ENCODE data around the gene RNF44.

DNA sequence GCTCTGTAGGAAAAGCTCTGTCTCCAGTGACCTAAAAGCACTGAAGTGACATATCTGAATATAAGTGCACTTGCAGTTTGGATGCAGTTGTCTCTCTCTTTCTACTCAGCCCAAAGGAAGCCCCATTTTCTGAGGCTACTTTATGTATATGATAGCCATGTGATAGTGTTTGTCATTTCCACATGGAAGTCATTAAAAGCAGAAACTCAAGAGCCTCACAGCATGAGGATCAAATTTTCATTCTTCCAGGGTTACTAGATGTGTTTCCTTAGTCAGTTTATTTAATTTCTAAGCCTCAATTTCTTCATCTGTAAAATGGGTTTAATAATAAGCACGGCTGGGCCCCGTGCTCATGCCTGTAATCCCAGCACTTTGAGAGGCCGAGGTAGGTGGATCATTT lies 36.7 kb downstream of the RNF44 start:
- TF ChIP-seq, protein P1, sequence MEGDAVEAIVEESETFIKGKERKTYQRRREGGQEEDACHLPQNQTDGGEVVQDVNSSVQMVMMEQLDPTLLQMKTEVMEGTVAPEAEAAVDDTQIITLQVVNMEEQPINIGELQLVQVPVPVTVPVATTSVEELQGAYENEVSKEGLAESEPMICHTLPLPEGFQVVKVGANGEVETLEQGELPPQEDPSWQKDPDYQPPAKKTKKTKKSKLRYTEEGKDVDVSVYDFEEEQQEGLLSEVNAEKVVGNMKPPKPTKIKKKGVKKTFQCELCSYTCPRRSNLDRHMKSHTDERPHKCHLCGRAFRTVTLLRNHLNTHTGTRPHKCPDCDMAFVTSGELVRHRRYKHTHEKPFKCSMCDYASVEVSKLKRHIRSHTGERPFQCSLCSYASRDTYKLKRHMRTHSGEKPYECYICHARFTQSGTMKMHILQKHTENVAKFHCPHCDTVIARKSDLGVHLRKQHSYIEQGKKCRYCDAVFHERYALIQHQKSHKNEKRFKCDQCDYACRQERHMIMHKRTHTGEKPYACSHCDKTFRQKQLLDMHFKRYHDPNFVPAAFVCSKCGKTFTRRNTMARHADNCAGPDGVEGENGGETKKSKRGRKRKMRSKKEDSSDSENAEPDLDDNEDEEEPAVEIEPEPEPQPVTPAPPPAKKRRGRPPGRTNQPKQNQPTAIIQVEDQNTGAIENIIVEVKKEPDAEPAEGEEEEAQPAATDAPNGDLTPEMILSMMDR (IDR thresholded peaks at IDR 0.05), result no peak
- TF ChIP-seq SIN3A (IDR thresholded peaks at IDR 0.05; ENCODE audit: borderline replicate concordance, insufficient read depth, low read depth, low read length) (no peak), POLR2AphosphoS5 (IDR thresholded peaks at IDR 0.05; ENCODE audit: low read depth, low read length) (no peak)
